Measurements from ENCODE around the gene ZNF536.

DNA sequence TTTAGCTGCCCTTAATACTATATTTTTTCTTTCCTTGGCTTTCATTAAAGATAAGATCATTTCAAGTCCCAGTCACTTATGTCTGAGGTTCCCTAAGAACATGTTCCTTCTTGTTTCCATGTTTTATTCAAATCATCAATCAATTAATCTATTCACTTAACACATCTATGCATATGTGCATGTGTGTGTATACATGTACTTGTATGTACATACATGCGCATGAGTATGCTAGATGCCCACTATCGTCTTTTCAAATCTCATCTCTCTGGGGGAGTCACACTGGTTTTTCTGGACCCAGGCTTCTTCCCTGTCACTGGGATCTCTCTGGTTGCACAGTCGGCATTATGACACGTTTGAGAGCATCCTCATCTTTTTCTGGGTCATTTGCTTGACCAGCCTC, 108.9 kb downstream of the ZNF536 start:
- TF ChIP-seq, protein P1, sequence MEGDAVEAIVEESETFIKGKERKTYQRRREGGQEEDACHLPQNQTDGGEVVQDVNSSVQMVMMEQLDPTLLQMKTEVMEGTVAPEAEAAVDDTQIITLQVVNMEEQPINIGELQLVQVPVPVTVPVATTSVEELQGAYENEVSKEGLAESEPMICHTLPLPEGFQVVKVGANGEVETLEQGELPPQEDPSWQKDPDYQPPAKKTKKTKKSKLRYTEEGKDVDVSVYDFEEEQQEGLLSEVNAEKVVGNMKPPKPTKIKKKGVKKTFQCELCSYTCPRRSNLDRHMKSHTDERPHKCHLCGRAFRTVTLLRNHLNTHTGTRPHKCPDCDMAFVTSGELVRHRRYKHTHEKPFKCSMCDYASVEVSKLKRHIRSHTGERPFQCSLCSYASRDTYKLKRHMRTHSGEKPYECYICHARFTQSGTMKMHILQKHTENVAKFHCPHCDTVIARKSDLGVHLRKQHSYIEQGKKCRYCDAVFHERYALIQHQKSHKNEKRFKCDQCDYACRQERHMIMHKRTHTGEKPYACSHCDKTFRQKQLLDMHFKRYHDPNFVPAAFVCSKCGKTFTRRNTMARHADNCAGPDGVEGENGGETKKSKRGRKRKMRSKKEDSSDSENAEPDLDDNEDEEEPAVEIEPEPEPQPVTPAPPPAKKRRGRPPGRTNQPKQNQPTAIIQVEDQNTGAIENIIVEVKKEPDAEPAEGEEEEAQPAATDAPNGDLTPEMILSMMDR (CRISPR knock-in tag; IDR thresholded peaks at IDR 0.05): no peak
- TF ChIP-seq NCOA1 (CRISPR knock-in tag; IDR thresholded peaks at IDR 0.05) (no peak), NCOR1 (IDR thresholded peaks at IDR 0.05; ENCODE audit: borderline replicate concordance, low read length) (no peak)
